ENCODE data around the gene GLCE.

The GLCE gene

DNA sequence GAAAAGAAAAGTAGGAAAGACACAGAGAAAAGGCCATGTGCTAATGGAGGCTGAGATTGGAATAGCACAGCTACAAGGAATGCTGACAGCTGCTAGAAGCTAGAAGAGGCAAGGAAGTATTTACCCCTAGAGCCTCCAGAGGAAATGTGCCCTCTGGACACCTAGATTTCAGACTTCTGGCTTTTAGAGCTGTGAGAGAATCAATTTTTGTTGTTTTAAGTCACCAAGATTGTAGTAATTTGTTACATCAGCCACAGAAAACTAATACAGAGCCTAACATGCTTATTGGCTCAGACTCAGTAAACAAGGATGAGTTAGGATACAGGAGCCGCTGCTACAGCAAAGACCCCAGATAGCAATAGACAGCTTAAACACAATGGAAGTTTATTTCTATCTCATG lies 33.1 kb upstream of the GLCE start:
- in situ Hi-C loops (cut with MboI; ENCODE audit: low pct_unique_long_range_greater_than_20kb, low sequenced_read_pairs, unreplicated experiment): no loop called here
- DNase-seq (ENCODE audit: low spot score): no peak
- TF ChIP-seq, protein P1, sequence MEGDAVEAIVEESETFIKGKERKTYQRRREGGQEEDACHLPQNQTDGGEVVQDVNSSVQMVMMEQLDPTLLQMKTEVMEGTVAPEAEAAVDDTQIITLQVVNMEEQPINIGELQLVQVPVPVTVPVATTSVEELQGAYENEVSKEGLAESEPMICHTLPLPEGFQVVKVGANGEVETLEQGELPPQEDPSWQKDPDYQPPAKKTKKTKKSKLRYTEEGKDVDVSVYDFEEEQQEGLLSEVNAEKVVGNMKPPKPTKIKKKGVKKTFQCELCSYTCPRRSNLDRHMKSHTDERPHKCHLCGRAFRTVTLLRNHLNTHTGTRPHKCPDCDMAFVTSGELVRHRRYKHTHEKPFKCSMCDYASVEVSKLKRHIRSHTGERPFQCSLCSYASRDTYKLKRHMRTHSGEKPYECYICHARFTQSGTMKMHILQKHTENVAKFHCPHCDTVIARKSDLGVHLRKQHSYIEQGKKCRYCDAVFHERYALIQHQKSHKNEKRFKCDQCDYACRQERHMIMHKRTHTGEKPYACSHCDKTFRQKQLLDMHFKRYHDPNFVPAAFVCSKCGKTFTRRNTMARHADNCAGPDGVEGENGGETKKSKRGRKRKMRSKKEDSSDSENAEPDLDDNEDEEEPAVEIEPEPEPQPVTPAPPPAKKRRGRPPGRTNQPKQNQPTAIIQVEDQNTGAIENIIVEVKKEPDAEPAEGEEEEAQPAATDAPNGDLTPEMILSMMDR (IDR thresholded peaks at IDR 0.05; ENCODE audit: extremely low read depth, insufficient read depth, missing control alignments): no peak

DNA sequence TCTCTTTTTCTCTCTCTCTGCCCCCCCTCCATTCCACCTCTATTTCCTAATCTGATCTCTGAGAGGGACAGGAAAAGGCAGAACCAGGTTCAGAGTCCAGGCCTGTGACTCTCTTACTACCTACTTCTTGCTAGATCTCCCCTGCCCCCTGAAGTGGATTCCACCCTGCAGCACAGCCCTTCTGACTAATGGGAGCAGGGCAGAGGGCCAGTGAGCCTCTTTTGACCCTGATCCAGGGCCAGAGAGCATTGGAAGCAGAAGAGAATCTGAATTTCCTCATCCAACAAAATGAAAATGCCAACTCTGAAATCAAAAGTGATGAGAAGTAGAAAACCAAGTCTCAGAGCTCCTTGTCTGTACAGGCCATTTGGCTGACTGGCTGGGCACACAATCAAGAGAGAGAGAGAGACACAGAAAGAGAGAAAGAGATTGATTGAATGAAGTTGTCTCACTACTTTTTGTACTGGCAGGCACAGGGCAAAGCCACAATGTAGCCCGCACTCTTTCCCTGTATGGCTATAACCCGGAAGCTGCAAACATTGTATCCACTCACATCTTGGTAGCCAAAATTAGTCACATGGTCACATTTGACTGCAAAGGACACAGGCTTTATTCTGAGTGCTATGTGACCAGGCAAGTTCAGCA lies 31.6 kb upstream of the GLCE start:
- TF ChIP-seq, protein P1 (IDR thresholded peaks at IDR 0.05; ENCODE audit: extremely low read depth, insufficient read depth, missing control alignments): no peak
- no peak for DNase-seq (ENCODE audit: low spot score)
- in situ Hi-C loops (cut with MboI; ENCODE audit: low pct_unique_long_range_greater_than_20kb, low sequenced_read_pairs, unreplicated experiment): no loop called here

- in situ Hi-C loops (cut with MboI; ENCODE audit: low pct_unique_long_range_greater_than_20kb, low sequenced_read_pairs, unreplicated experiment): no loop called here
- DNase-seq (ENCODE audit: low spot score): no peak
- TF ChIP-seq, protein P1 (IDR thresholded peaks at IDR 0.05; ENCODE audit: extremely low read depth, insufficient read depth, missing control alignments): no peak
Observed at GRCh38 chr15:69131362-69132220, 28.8 kb upstream of the GLCE start.

DNA sequence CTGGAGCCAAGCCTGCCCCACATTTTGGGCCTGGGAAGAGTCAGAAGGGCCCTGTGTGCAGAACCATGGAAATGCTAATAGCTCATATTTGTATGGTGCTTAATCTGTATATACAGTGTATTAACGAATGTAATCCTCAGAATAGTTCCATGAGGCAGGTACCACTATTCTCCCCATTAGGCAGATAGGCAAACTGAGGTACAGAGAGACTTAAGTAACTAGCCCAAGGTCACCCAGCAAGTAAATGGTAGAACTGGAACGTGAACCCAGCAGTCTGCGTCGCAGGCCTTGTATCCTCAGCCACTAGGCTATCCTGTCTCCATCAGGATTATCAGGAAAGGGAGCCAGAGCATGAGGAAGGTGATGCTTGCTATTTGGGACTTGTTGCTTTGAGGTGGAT lies 28.0 kb upstream of the GLCE start:
- in situ Hi-C loops (cut with MboI; ENCODE audit: low pct_unique_long_range_greater_than_20kb, low sequenced_read_pairs, unreplicated experiment): no loop called here
- TF ChIP-seq, protein P1 (IDR thresholded peaks at IDR 0.05; ENCODE audit: extremely low read depth, insufficient read depth, missing control alignments): no peak
- no peak for DNase-seq (ENCODE audit: low spot score)

DNA sequence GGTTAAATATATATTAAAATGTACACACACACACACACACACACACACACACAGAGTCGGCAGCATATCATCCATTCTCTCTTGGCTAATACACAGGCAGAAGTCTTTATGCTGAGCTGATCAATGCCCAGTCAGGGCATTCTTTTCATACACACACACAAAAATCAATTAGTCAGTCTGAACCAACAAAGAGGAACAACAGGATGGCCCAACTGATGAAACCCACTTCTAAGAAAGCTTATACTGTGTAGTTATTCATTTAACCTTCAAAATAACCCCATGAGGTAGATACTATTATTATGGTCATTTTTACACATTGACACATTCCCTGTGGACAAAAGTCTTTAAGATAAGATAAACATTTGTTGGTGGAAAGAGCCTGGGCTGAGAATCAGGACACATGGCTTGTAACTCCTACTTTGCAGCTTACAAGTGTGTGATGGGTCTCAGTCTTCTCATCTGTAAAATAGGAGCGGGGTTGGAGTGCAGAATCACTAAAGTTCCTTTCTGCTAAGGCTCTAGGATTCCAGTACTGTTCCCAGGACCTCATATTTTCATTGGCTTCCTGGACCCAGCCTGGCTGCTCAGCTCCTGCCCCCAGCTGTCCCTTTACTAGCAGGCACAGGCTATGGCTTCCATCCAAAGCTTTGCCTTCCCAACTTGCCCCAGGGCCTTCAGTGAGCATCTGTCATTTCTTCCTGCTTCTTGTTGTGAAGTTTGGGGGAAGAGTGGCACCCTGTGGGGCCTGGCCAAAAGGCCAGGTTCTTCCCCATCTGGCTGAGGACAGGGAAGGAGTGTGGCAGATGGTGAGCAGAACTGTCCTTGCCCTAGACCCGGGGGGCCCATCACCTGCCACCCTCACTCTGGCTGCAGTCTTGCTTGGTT lies 27.2 kb upstream of the GLCE start:
- in situ Hi-C loops (cut with MboI; ENCODE audit: low pct_unique_long_range_greater_than_20kb, low sequenced_read_pairs, unreplicated experiment): no loop called here
- TF ChIP-seq, protein P1 (IDR thresholded peaks at IDR 0.05; ENCODE audit: extremely low read depth, insufficient read depth, missing control alignments): no peak
- DNase-seq (ENCODE audit: low spot score): no peak

DNA sequence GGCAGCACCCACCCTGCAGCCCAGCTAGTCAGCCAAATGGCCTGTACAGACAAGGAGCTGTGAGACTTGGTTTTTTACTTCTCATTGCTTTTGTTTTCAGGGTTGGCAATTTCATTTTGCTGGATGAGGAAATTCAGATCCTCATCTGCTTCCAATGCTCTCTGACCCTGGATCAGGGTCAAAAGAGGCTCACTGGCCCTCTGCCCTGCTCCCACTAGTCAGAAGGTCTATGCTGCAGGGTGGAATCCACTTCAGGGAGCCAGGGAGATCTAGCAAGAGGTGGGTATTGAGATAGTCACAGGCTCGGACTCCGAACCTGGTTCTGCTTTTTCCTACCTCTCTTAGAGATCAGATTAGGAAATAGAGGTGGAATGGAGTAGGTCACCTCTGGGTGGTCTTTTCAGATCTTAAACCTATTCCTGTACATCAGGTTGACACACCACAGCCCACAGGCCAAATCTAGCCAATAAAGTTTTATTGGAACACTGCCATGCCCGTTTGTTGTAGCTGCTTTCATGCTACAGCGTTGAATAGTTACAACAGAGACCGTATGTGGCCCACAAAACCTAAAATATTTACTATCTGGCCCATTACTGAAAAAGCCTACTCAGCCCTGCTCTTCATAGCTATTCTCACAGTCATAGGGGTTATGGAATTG lies 26.4 kb upstream of the GLCE start:
- TF ChIP-seq, protein P1 (IDR thresholded peaks at IDR 0.05; ENCODE audit: extremely low read depth, insufficient read depth, missing control alignments): no peak
- in situ Hi-C loops (cut with MboI; ENCODE audit: low pct_unique_long_range_greater_than_20kb, low sequenced_read_pairs, unreplicated experiment): no loop called here
- no peak for DNase-seq (ENCODE audit: low spot score)

Measured in GM13977 (cell line).